Lower leg skin (tissue), 4 donors: ENCODE results near the gene EVPL. TPM values are rescaled to one million over a fixed set of nuclear protein-coding genes. Genes with fewer than 3 reads are reported as not detected.
"Not testable (repeated sequence)": the region's sequence is repeated elsewhere in the genome, so short reads cannot be mapped to it uniquely, and the experiment has no call there.

Experiments used
- DNase-seq, 2 donors: peaks; one replicate each; pipeline ENCODE4 v3.0.0-alpha.2; 2019; ENCODE audit warnings: low spot score in 2 of 2
- H3K4me3 ChIP-seq: fragments of 200-600 bp; sonication (generic); 2 replicates; pipeline ENCODE4 v1.5.1; 2017; ENCODE audit warnings: mild to moderate bottlenecking, low read depth; ENCODE audit not compliant: poor library complexity, severe bottlenecking
- POLR2A ChIP-seq, 2 donors: fragments of 450-650 bp; IDR thresholded peaks; one replicate each; pipeline ENCODE4 v1.6.1; 2016 to 2017; ENCODE audit warnings: antibody characterized with exemption in 2 of 2, mild to moderate bottlenecking in 1 of 2, moderate library complexity in 1 of 2
- WGBS, 2 donors: methylation state at CpG; one replicate each; pipeline ENCODE4 v1.1.5; 2018; 5-methylcytosine and 5-hydroxymethylcytosine counted together
- intact Hi-C: fragments of 100-400 bp; cut with DNase I; formaldehyde crosslinking; loops from one replicate; pipeline ENCODE4 v1.15.0; 2023; ENCODE audit warnings: low total_unique reads
- total RNA-seq, 4 donors: library from RNA; depleted of rRNA; stranded (reverse); fragments of >200 nt; gene quantifications; one replicate each; pipeline ENCODE4 v1.1.0, GENCODE V29; 2016
- TF ChIP-seq, protein P1 (sequence below), 3 donors: fragments of 450-650 bp; IDR thresholded peaks; one replicate each; pipeline ENCODE4 v1.5.1; 2016; ENCODE audit warnings: antibody characterized with exemption in 3 of 3, mild to moderate bottlenecking in 3 of 3, moderate library complexity in 2 of 3

The EVPL gene
- total RNA-seq, 4 donors from 2014 or later = 285 to 514 (median 315) TPM

DNA sequence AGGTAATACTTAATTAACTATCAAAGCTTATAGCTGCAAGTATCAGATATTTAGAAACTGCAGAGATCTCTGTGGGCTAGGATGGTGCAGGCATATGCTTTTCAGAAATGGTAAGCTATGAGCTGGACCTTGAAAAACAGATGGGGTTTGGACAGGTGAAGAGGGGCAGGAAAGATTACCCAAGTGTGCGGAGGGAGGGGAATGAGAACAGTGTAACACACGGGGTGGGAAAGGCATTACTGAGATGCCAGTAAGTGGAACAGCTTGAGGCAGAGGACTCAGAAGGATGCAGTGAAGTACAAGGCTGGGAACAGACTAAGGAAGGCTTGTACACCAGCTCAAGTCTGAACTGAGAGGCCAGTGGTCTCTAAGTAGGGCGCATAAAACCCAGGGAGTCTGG is 22.1 kb upstream of the EVPL start:
- intact Hi-C loops = no loop called here
- H3K4me3 ChIP-seq = no peak overlapping the region
- DNase-seq = no peak
- TF ChIP-seq POLR2A (IDR thresholded peaks at IDR 0.05) = no peak
- TF ChIP-seq, protein P1, sequence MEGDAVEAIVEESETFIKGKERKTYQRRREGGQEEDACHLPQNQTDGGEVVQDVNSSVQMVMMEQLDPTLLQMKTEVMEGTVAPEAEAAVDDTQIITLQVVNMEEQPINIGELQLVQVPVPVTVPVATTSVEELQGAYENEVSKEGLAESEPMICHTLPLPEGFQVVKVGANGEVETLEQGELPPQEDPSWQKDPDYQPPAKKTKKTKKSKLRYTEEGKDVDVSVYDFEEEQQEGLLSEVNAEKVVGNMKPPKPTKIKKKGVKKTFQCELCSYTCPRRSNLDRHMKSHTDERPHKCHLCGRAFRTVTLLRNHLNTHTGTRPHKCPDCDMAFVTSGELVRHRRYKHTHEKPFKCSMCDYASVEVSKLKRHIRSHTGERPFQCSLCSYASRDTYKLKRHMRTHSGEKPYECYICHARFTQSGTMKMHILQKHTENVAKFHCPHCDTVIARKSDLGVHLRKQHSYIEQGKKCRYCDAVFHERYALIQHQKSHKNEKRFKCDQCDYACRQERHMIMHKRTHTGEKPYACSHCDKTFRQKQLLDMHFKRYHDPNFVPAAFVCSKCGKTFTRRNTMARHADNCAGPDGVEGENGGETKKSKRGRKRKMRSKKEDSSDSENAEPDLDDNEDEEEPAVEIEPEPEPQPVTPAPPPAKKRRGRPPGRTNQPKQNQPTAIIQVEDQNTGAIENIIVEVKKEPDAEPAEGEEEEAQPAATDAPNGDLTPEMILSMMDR (IDR thresholded peaks at IDR 0.05) = no peak
- 77 to 86% methylated on average over 3 of the region's 3 CpGs for WGBS, 2 donors

DNA sequence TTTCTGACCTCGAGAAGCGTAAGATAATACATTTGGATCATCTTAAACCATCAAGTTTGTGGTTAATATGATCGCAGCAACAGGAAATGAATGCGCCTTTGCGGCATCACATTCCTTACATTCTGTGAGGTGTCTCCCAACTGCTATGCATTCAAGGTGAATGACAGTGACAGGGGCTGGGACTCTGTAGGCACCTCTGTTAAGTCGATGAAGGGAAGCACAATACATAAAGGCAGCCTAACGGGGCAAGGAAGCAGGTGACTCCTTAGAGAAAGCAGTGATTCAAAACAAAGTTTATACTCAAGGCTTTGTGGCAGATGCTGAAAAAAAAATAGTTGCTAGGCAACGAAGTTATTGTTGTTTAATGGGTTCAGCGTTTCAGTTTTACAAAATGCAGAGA is 21.6 kb upstream of the EVPL start:
- no peak for DNase-seq
- WGBS, 2 donors = 72 to 79% methylated on average over 9 of the region's 9 CpGs
- H3K4me3 ChIP-seq = no peak overlapping the region
- no peak for TF ChIP-seq POLR2A (IDR thresholded peaks at IDR 0.05)
- TF ChIP-seq, protein P1 (IDR thresholded peaks at IDR 0.05) = no peak
- intact Hi-C loops = no loop called here

DNA sequence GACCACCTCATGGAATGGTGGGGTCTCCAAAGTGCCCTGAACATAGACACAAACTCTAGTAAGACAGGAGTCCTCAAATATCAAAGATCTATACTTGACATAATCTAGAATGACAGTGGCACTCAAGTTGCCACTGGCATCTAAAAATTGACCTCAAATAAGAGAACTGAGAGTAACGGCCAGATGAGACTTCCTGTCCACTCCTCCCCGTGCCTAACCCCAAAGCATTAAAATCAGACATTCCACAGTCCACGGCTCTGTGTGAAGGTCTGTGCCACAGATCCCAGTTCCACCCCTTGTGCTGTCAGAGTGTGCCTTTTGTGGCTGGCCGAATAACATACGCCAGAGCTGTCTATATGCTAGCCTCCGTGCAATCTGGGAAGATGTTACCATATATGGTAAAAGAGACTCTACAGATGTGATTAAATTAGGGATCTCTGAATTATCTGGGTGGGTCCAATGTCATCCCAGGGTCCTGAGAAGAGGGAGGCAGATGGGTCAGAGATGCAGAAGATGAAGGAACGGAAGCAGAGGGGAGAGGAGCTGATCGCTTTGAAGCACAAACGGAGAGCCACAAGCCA is 21.0 kb upstream of the EVPL start:
- intact Hi-C loops = no loop called here
- WGBS, 2 donors = 76 to 87% methylated on average over 9 of the region's 9 CpGs
- no peak overlapping the region for H3K4me3 ChIP-seq
- DNase-seq = no peak
- TF ChIP-seq POLR2A (IDR thresholded peaks at IDR 0.05) = no peak
- TF ChIP-seq, protein P1 (IDR thresholded peaks at IDR 0.05) = no peak

DNA sequence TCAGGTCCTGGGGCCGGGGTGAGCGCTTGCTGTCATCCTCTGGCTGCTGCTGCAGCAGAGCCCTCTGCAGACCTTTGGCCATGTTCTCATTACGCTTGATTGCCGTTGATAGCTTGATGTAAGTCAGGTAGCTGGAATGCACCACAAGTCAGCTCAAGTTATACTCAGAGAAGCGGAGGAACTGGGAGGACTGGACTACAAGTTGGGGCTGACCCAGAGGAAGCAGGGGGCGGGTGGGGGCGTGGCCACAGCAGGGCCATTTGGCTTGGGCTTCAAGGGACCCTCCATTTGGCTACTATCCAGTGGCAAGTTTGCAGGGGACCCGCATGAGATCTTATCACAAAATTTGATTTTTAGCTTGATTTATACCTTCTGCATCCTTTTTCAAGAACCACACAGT is 19.0 kb upstream of the EVPL start:
- WGBS, 2 donors = 73 to 85% methylated on average over 8 of the region's 8 CpGs
- intact Hi-C loops = no loop called here
- no peak overlapping the region for H3K4me3 ChIP-seq
- no peak for TF ChIP-seq POLR2A (IDR thresholded peaks at IDR 0.05)
- TF ChIP-seq, protein P1 (IDR thresholded peaks at IDR 0.05) = no peak
- no peak for DNase-seq

DNA sequence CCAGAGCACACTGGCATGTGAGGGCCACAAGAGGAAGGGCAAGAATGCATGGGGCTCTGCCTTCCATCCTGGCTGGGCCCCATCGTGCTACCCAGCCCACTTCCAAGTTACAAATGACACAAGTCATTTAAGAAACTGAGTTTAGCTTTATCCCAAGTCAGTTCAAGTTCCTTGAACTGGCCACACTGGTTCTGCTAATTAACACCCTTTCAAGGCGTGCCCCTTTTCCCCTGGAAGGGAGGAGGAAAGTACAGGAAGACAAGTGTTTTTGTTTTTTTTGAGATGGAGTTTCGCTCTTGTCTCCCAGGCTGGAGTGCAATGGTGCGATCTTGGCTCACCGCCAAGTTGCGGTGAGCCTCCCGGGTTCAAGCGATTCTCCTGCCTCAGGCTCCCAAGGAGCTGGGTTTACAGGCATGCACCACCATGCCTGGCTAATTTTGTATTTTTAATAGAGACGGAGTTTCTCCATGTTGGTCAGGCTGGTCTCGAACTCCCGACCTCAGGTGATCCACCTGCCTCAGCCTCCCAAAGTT is 17.4 kb upstream of the EVPL start:
- WGBS, 2 donors = 39 to 57% methylated on average over 11 of the region's 11 CpGs
- intact Hi-C loops, DNase-seq, H3K4me3 ChIP-seq: not testable (repeated sequence)

DNA sequence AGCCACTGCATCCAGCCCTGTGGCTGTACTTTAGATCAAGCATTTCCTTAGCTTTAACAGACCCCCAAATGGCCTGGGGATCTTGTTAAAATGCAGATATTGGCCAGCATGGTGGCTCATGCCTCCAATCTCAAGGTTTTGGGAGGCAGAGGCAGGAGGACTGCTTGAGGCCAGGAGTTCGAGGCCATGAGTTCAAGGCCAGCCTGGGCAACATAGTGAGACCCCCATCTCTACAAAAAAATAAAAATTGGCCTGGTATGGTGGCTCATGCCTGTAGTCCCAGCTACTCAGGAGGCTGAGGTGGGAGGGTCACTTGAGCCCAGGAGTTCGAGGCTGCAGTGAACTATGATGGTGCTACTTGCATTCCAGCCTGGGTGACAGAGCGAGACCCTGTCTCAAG is 15.8 kb upstream of the EVPL start:
- H3K4me3 ChIP-seq, DNase-seq, intact Hi-C loops: not testable (repeated sequence)
- 95 to 96% methylated on average over 3 of the region's 3 CpGs for WGBS, 2 donors

DNA sequence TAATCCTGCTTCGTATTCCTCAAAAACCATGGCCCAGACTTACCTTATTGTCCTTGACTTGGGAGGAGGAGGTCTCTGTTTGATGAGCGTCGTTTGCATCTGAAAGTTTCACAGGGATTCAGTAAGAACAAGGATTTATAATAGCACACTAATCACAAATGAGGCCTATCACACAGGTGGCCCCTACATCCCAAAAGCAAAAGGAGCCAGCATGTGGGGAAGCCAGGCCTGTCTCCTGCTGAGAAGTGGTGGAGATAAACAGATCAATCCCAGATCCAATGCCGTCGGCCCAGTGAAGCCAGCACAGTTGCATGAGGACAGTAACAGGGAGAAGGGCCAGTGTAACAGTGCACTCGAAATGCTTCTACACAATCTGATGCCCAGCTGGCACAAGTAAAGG is 13.3 kb upstream of the EVPL start:
- H3K4me3 ChIP-seq = no peak overlapping the region
- intact Hi-C loops = no loop called here
- 69 to 82% methylated on average over 6 of the region's 6 CpGs for WGBS, 2 donors

More for the DNA sequence above, 13.3 kb upstream of the EVPL start:
- no peak for DNase-seq
- no peak for TF ChIP-seq POLR2A (IDR thresholded peaks at IDR 0.05)
- TF ChIP-seq, protein P1 (IDR thresholded peaks at IDR 0.05) = no peak
